ENCODE data around the gene FAM193B. TPM values are rescaled to one million over a fixed set of nuclear protein-coding genes. Genes with fewer than 3 reads are reported as not detected.

The FAM193B gene
- total RNA-seq, 1 donor from 2014 or later: 72.4 TPM

DNA sequence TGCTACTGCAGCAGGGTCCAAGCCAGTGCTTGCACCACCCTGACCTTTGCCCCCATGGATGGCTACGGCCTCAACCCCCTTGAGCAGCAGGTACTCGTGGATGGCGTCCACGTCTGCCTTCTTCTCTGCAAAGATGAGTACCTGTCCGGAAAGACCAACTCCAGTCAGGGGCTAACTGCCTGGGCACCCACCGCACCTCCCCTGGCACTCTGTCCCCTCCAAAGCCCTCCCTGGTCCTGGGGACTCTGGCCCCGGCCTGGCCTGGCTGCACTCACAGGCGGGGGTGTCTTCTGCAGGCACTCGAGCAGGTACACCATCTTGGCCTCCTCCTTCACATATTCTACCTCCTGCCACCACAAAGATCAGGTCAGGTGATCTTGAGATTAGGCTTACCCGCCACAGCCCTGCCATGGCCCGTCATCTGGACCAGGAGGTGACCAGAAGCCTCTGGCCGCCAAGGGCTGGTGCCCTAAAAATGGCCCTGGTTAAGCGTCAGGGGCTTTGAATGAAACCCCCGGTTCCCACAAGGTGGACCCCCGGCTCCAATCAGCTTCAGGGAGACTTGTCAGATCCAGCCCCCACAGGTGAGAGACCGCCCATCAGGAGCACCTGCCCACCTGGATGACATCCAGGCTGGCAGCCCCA, 41.5 kb downstream of the FAM193B start:
- intact Hi-C loops (cut with DNase I): no loop called here
- Histone ChIP-seq H3K9me3 (no peaks in the 10 kb centered on the region), H3K27me3 (no peaks in the 10 kb centered on the region), H3K4me1 (peaks cover 18% of the 10 kb centered on the region), H3K27ac (no peak overlapping the region), H3K36me3 (peaks cover 0 to 50% of the 10 kb centered on the region in 2 donors), H3K4me3 (no peak overlapping the region)
- TF ChIP-seq POLR2A (IDR thresholded peaks at IDR 0.05): no peak
- no peak for TF ChIP-seq POLR2AphosphoS5 (IDR thresholded peaks at IDR 0.05; ENCODE audit: insufficient read depth in 1 of 2, low read depth in 1 of 2)
- TF ChIP-seq, protein P1, sequence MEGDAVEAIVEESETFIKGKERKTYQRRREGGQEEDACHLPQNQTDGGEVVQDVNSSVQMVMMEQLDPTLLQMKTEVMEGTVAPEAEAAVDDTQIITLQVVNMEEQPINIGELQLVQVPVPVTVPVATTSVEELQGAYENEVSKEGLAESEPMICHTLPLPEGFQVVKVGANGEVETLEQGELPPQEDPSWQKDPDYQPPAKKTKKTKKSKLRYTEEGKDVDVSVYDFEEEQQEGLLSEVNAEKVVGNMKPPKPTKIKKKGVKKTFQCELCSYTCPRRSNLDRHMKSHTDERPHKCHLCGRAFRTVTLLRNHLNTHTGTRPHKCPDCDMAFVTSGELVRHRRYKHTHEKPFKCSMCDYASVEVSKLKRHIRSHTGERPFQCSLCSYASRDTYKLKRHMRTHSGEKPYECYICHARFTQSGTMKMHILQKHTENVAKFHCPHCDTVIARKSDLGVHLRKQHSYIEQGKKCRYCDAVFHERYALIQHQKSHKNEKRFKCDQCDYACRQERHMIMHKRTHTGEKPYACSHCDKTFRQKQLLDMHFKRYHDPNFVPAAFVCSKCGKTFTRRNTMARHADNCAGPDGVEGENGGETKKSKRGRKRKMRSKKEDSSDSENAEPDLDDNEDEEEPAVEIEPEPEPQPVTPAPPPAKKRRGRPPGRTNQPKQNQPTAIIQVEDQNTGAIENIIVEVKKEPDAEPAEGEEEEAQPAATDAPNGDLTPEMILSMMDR (IDR thresholded peaks at IDR 0.05): no peak
- DNase-seq (ENCODE audit: extremely low spot score in 2 of 2): no peak

DNA sequence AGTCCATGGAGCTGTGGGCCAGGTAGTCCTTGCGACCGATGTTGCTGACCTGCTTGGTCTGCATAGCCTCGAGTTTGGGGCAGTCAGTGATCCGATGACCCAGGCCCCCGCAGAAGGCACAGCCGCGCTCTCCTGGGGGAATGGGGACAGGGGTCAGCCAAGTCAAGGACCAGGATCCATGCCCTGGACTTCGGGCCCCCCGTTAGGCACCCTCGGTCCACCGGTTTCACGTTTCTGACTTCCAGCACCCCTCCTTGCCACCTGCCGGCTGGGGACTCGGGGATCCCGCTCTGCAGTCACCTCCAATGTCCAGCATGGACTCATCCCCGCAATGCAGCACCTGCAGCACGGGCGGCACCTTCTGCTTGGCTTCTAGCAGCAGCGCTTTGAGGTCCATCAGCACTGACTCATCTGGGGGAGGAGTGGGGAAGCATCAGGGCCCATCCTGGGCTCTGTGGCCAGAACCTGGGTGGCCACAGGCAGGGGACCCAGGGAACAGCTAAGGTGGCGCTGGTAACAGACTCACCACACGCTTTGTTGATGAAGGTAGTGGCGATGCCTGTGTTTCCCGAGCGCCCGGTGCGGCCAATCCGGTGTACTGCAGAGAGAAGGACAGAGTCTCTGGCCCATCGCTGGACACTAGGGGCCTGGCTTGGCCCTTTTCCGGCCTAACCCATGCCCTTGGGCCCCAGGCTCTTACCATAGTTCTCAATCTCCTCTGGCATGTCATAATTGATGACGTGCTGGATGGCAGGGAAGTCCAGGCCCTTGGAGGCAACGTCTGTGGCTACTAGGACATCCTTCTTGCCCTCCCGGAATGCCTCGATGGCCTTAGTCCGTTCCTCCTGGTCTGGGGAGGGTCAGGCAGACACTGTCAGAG, 42.3 kb downstream of the FAM193B start:
- no peak for DNase-seq (ENCODE audit: extremely low spot score in 2 of 2)
- no peak overlapping the region for H3K27ac ChIP-seq
- intact Hi-C loops (cut with DNase I): no loop called here
- H3K27me3 ChIP-seq: no peaks in the 10 kb centered on the region
- peaks cover 18% of the 10 kb centered on the region for H3K4me1 ChIP-seq
- no peaks in the 10 kb centered on the region for H3K9me3 ChIP-seq
- TF ChIP-seq, protein P1 (IDR thresholded peaks at IDR 0.05): no peak
- TF ChIP-seq POLR2AphosphoS5 (IDR thresholded peaks at IDR 0.05; ENCODE audit: insufficient read depth in 1 of 2, low read depth in 1 of 2): no peak
- TF ChIP-seq POLR2A (IDR thresholded peaks at IDR 0.05): no peak
- H3K4me3 ChIP-seq: no peak overlapping the region
- peaks cover 0 to 50% of the 10 kb centered on the region in 2 donors for H3K36me3 ChIP-seq

DNA sequence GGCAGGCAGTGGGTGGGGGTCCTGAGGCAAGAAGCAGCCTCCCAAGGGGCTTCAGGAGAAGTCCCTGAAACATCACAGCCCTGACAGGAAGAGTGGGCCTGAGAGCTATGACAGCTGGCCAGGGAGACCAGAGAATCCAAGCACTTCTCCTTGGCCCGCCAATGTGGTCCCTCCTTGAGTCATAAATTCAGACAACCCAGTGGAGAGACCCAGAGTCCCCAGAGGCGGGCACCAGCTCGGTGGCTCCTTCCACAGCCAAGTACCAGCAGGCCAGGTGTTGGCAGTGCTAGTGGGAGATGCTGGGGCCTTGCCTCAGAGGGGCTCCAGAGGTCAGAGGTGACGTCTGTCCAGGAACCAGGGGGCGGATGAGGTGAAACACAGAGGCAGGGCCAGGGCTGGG, 43.2 kb downstream of the FAM193B start:
- Histone ChIP-seq H3K36me3 (peaks cover 0 to 50% of the 10 kb centered on the region in 2 donors), H3K4me3 (no peak overlapping the region), H3K27ac (no peak overlapping the region), H3K9me3 (no peaks in the 10 kb centered on the region), H3K27me3 (no peaks in the 10 kb centered on the region), H3K4me1 (peaks cover 16% of the 10 kb centered on the region)
- TF ChIP-seq, protein P1 (IDR thresholded peaks at IDR 0.05): no peak
- no peak for TF ChIP-seq POLR2A (IDR thresholded peaks at IDR 0.05)
- TF ChIP-seq POLR2AphosphoS5 (IDR thresholded peaks at IDR 0.05; ENCODE audit: insufficient read depth in 1 of 2, low read depth in 1 of 2): no peak
- DNase-seq (ENCODE audit: extremely low spot score in 2 of 2): no peak
- intact Hi-C loops (cut with DNase I): no loop called here

DNA sequence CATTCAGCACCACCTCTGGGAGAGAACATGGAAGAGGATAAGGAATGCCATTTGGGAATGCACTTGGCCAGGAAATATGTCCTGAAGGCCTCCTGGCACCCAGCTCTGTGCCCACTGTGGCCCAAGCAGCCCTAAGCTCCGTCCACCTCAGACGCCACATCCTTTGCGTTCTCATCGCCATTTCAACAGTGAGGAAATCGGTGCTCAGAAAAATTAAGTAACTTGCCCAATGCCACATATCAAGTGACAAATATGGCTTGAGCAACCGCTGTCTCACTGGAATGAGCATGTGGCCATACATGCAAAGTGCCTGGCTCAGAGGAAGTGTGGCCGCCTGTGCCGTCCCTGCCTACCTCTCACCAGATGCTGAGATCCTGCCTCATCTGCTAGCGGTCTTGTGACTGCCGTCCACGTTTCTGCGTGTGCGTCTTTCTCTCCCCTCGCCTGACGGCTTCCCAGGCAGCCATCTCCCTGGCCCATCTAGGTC, 43.8 kb downstream of the FAM193B start:
- intact Hi-C loops (cut with DNase I): no loop called here
- H3K36me3 ChIP-seq: peaks cover 0 to 49% of the 10 kb centered on the region in 2 donors
- DNase-seq (ENCODE audit: extremely low spot score in 2 of 2): no peak
- no peak overlapping the region for H3K4me3 ChIP-seq
- no peaks in the 10 kb centered on the region for H3K9me3 ChIP-seq
- H3K27me3 ChIP-seq: no peaks in the 10 kb centered on the region
- peaks cover 10% of the 10 kb centered on the region for H3K4me1 ChIP-seq
- no peak overlapping the region for H3K27ac ChIP-seq
- TF ChIP-seq POLR2AphosphoS5 (IDR thresholded peaks at IDR 0.05; ENCODE audit: insufficient read depth in 1 of 2, low read depth in 1 of 2): no peak
- no peak for TF ChIP-seq POLR2A (IDR thresholded peaks at IDR 0.05)
- TF ChIP-seq, protein P1 (IDR thresholded peaks at IDR 0.05): no peak

Measured in vagina (tissue), 2 donors.